Measurements from ENCODE around the gene KCNJ5.

KCNJ5 gene

GRCh38 chr11:128894286-128894681, 3.1 kb downstream of the KCNJ5 start:
- H3K4me3 ChIP-seq (ENCODE audit: low read length), result no peak overlapping the region
- TF ChIP-seq CTCF (conservative IDR thresholded peaks at IDR 0.05; ENCODE audit: low read length), result no peak
- no peak for DNase-seq (ENCODE audit: low read depth)

GRCh38 chr11:128894685-128895084, 3.5 kb downstream of the KCNJ5 start:
- H3K4me3 ChIP-seq (ENCODE audit: low read length), result no peak overlapping the region
- TF ChIP-seq CTCF (conservative IDR thresholded peaks at IDR 0.05; ENCODE audit: low read length), result no peak
- no peak for DNase-seq (ENCODE audit: low read depth)

- H3K4me3 ChIP-seq (ENCODE audit: low read length), result no peak overlapping the region
- DNase-seq (ENCODE audit: low read depth), result no peak
- TF ChIP-seq CTCF (conservative IDR thresholded peaks at IDR 0.05; ENCODE audit: low read length), result no peak
These were observed 4.4 kb downstream of the KCNJ5 start for GRCh38 chr11:128895526-128895925.

- no peak for TF ChIP-seq CTCF (conservative IDR thresholded peaks at IDR 0.05; ENCODE audit: low read length)
- DNase-seq (ENCODE audit: low read depth), result peak; percentile 64
These were observed 5.2 kb downstream of the KCNJ5 start for GRCh38 chr11:128896356-128896755.

GRCh38 chr11:128897826-128898225, 6.7 kb downstream of the KCNJ5 start:
- peak; percentile 25 for DNase-seq (ENCODE audit: low read depth)
- no peak for TF ChIP-seq CTCF (conservative IDR thresholded peaks at IDR 0.05; ENCODE audit: low read length)
- H3K4me3 ChIP-seq (ENCODE audit: low read length), result no peak overlapping the region

More at GRCh38 chr11:128896356-128896755, 5.2 kb downstream of the KCNJ5 start:
- no peak overlapping the region for H3K4me3 ChIP-seq (ENCODE audit: low read length)

- H3K4me3 ChIP-seq (ENCODE audit: low read length), result no peak overlapping the region
- DNase-seq (ENCODE audit: low read depth), result peak; percentile 24
- no peak for TF ChIP-seq CTCF (conservative IDR thresholded peaks at IDR 0.05; ENCODE audit: low read length)
These were observed 7.6 kb downstream of the KCNJ5 start for GRCh38 chr11:128898580-128899344.

- no peak for DNase-seq (ENCODE audit: low read depth)
- no peak for TF ChIP-seq CTCF (conservative IDR thresholded peaks at IDR 0.05; ENCODE audit: low read length)
- H3K4me3 ChIP-seq (ENCODE audit: low read length), result no peak overlapping the region
These were observed 9.3 kb downstream of the KCNJ5 start for GRCh38 chr11:128900468-128900867.
